WERI-Rb-1 (cell line): ENCODE measurements around the gene CPPED1.

Experiments used
- DNase-seq: peaks from one replicate; pipeline ENCODE4 v3.0.0-alpha.2; 2020
- H3K27ac ChIP-seq: fragments of 250-450 bp; sonication (Bioruptor Pico); 2 replicates; pipeline ENCODE4 v1.5.1; 2020; ENCODE audit warnings: mild to moderate bottlenecking, moderate library complexity
- H3K27me3 ChIP-seq: fragments of 250-450 bp; sonication (Bioruptor Pico); 2 replicates; pipeline ENCODE4 v1.5.1; 2021; ENCODE audit warnings: mild to moderate bottlenecking, low read depth, moderate library complexity; ENCODE audit not compliant: insufficient read depth, severe bottlenecking
- H3K36me3 ChIP-seq: fragments of 250-450 bp; sonication (Bioruptor Pico); 2 replicates; pipeline ENCODE4 v1.5.1; 2020; ENCODE audit warnings: mild to moderate bottlenecking, moderate library complexity
- H3K4me3 ChIP-seq: 2 replicates; pipeline ENCODE4 v1.5.1; 2011; ENCODE audit warnings: low read depth, mild to moderate bottlenecking, control low read depth, low read length
- H3K9me3 ChIP-seq: fragments of 250-450 bp; sonication (Bioruptor Pico); 2 replicates; pipeline ENCODE4 v1.5.1; 2021; ENCODE audit warnings: mild to moderate bottlenecking, moderate library complexity; ENCODE audit not compliant: severe bottlenecking
- TF ChIP-seq, protein P1 (sequence below): IDR thresholded peaks from 2 replicates; pipeline ENCODE4 v1.5.1; 2011; ENCODE audit warnings: low read depth, mild to moderate bottlenecking, control low read depth, inconsistent platforms, low read length

Gene CPPED1

DNA sequence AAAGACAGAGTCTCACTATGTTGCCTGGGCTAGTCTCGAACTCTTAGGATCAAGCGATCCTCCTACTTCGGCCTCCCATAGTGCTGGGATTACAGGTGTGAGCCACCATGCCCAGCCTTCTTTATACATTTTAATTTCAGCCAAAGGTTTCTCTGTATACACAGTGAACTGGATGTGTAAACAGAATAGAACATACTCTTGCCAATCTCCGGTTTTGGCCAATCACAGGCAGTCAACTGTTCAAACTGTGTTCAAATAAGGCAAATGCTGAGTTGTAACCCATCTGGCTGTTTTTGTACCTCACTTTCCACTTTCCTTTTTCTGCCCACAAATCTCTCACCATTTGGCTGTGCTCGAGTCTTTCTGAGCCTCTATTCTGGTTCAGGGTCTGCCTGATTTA lies 108.2 kb downstream of the CPPED1 start:
- no peaks in the 10 kb centered on the region; the same call in 1 of the 2 replicates for H3K36me3 ChIP-seq
- TF ChIP-seq, protein P1, sequence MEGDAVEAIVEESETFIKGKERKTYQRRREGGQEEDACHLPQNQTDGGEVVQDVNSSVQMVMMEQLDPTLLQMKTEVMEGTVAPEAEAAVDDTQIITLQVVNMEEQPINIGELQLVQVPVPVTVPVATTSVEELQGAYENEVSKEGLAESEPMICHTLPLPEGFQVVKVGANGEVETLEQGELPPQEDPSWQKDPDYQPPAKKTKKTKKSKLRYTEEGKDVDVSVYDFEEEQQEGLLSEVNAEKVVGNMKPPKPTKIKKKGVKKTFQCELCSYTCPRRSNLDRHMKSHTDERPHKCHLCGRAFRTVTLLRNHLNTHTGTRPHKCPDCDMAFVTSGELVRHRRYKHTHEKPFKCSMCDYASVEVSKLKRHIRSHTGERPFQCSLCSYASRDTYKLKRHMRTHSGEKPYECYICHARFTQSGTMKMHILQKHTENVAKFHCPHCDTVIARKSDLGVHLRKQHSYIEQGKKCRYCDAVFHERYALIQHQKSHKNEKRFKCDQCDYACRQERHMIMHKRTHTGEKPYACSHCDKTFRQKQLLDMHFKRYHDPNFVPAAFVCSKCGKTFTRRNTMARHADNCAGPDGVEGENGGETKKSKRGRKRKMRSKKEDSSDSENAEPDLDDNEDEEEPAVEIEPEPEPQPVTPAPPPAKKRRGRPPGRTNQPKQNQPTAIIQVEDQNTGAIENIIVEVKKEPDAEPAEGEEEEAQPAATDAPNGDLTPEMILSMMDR = no peak
- no peak for DNase-seq

DNA sequence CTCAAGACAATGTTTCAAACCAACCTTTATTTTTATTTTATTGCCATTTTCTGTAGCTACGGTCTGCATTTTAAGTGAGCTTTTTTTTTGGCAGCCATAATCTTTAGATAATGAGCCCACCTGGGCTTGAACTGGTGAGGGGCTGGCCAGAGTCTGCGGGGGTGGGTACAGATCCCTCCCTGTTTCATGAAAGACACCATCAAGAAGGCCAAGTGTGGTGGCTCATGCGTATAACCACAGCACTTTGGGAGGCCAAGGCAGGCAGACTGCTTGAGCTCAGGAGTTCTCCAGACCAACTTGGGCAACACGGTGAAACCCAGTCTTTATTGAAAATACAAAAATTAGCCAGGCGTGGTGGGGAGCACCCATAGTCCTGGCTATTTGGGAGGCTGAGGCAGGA lies 113.7 kb downstream of the CPPED1 start:
- no peak overlapping the region for H3K27ac ChIP-seq
- TF ChIP-seq, protein P1 = no peak
- no peaks in the 10 kb centered on the region for H3K27me3 ChIP-seq
- H3K9me3 ChIP-seq = no peaks in the 10 kb centered on the region
- no peaks in the 10 kb centered on the region for H3K36me3 ChIP-seq
- no peak for DNase-seq
- no peak overlapping the region for H3K4me3 ChIP-seq

More for the DNA sequence above, 108.2 kb downstream of the CPPED1 start:
- Histone ChIP-seq H3K27ac (no peak overlapping the region), H3K4me3 (no peak overlapping the region), H3K9me3 (no peaks in the 10 kb centered on the region), H3K27me3 (no peaks in the 10 kb centered on the region)

DNA sequence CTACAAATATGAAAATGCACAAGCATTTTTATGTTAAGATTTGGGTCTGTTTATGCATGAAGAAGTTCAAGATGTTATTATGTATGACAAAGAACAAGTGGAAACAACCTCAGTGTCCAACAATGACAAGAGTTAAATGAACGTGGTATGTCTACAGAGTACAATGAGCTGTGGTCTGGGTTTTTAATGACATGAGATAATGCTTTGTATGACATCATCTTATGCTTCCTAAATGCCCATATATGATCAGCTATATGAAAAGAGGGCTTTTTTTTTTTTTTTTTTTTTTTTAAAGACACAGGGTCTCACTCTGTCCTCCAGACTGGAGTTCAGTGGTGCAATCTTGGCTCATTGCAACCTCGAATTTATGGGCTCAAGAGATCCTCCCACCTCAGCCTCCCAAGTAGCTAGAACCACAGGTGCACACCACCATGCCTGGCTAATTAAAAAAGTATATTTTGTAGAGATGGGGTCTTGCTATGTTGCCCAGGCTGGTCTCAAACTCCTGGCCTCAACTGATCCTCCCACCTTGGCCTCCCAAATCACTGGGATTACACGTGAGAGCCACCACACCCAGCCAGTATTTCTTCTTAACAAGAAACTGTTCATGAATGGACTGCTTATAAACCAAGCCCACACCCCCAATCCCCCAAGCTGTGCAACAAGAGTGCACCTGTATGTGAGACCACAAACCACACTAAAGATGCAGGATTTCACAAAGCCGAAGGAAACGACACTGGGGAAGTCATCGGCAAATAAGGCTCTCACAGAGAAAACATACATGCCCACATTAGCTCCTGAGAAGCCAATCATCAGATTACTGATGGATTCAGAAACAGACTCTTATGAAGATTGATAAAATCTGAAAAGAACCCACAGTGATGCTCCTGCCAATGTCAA lies 114.5 kb downstream of the CPPED1 start:
- DNase-seq = no peak
- TF ChIP-seq, protein P1 = no peak
- Histone ChIP-seq H3K4me3 (no peak overlapping the region), H3K27ac (no peak overlapping the region), H3K9me3 (no peaks in the 10 kb centered on the region), H3K36me3 (no peaks in the 10 kb centered on the region), H3K27me3 (no peaks in the 10 kb centered on the region)

DNA sequence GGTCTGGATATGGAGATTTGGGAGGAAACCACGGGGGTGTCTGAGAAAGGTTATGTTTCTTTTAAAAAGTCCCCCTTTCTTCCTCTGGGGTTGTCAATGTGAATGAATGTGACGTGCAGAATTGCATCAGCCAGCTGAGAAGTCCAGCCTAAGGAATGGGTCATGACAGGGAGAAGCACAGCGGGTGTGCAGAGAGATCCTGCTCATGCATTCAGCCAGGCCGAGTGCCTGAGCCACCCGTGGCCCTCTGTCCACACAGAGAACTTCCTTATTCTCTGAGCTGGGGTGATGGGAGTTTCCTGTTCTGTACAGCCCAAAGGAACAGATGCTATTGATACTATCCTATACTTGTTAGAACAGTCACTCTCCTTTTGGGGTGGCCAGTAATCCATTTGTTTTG lies 117.9 kb downstream of the CPPED1 start:
- H3K27ac ChIP-seq = no peak overlapping the region
- no peak for DNase-seq
- H3K9me3 ChIP-seq = no peaks in the 10 kb centered on the region
- no peaks in the 10 kb centered on the region for H3K27me3 ChIP-seq
- H3K36me3 ChIP-seq = no peaks in the 10 kb centered on the region
- H3K4me3 ChIP-seq = no peak overlapping the region
- TF ChIP-seq, protein P1 = no peak

- Histone ChIP-seq H3K36me3 (no peaks in the 10 kb centered on the region), H3K4me3 (no peak overlapping the region), H3K27ac (no peak overlapping the region), H3K9me3 (no peaks in the 10 kb centered on the region), H3K27me3 (no peaks in the 10 kb centered on the region)
- DNase-seq = no peak
- TF ChIP-seq, protein P1 = no peak
These were observed 121.1 kb downstream of the CPPED1 start for GRCh38 chr16:12682432-12683165.
